NT2/D1 (cell line): Measurements from ENCODE around the gene SRPK2.

Source experiments
- SUZ12 ChIP-seq: IDR thresholded peaks from 2 replicates; pipeline ENCODE4 v1.6.1; 2011; ENCODE audit not compliant: insufficient read length, insufficient read depth; ENCODE audit errors: extremely low read depth
- ZNF274 ChIP-seq: IDR thresholded peaks from 2 replicates; pipeline ENCODE4 v1.6.1; 2011; ENCODE audit warnings: mild to moderate bottlenecking, low read depth, low read length

DNA sequence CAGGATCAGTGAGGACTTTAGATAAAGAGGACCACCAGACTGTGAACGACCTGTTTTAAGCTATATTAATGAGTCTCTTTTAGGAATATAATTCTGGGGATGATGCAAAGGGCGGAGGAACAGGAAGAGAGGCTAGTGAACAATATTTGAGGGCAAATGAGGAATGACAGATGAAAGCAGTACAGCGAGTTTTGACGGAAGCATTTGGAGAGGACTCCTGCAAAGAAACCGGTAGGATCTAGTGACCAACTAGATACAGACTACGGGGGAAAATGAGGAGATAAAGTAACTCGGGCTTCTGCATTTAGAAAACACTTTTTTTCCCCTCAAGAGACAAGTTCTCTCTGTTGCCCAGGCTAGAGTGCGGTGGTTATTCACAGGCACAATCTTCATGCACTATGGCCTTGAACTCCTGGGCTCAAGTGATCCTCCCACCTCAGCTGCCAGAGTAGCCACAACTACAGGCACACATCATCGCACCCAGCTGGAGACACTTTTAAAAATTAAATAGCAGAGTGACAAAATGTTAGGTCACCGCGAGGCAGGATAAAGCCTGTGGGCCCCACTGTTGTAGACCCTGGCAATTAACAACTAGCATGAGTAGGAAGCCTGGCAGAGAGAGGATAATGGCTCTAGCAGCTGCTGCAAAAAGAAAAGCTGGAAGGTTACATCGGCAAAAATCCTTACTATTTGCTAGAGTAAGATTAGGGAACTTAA lies 143.2 kb downstream of the SRPK2 start:
- no peak for TF ChIP-seq ZNF274
- TF ChIP-seq SUZ12 = no peak
